GM19193 (cell line): ENCODE data around the gene BDKRB2.

Experiments
- POLR2A ChIP-seq: IDR thresholded peaks from 4 replicates; pipeline ENCODE4 v1.6.1; 2011; ENCODE audit not compliant: insufficient read depth, insufficient read length; ENCODE audit errors: extremely low read depth

The BDKRB2 gene

GRCh38 chr14:96275177-96276112 lies 70.8 kb downstream of the BDKRB2 start:
- TF ChIP-seq POLR2A = no peak

GRCh38 chr14:96277890-96278289 lies 73.3 kb downstream of the BDKRB2 start:
- no peak for TF ChIP-seq POLR2A

- TF ChIP-seq POLR2A = no peak
These were observed 74.9 kb downstream of the BDKRB2 start for GRCh38 chr14:96279564-96279963.

GRCh38 chr14:96280104-96280503 lies 75.5 kb downstream of the BDKRB2 start:
- no peak for TF ChIP-seq POLR2A

DNA sequence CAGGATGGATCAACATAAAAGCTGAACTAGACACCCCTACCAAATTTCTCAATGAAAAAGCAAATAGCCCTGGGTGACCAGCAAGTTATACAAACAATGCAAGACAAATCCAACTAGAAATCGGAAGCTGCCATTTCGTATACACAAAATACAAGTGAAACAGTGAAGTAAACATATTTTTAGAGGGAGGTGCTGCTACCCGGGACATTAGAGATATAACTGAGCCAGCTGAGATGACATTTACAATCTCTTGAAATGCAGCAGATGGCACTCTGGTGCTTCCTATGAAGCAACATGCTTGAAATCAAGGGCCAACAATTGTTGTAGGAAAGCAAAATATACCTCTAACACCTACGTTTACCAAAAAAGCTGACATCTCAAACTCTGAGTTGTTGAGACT lies 76.8 kb downstream of the BDKRB2 start:
- no peak for TF ChIP-seq POLR2A

- no peak for TF ChIP-seq POLR2A
These were observed 79.4 kb downstream of the BDKRB2 start for GRCh38 chr14:96284008-96284407.

DNA sequence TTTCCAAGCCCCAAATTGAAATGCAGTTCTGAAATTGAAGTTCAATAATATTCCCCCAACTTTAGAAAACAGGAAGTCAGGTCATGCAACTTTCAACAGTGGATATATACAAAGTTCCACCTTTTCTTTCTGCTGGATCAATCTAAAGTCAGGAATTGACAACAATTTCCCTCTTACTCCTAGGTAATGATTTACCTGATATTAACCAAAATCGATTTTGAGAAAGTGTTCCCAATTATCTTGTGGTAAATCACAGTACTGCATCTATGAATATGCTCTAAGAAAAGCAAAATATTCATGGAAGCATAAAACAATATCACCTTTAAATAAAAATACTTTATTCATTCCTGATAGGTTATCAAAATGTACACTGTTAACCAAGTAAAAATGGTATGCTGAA lies 79.8 kb downstream of the BDKRB2 start:
- TF ChIP-seq POLR2A = no peak

- no peak for TF ChIP-seq POLR2A
These were observed 81.0 kb downstream of the BDKRB2 start for GRCh38 chr14:96285667-96286066.

GRCh38 chr14:96286251-96286650 lies 81.6 kb downstream of the BDKRB2 start:
- TF ChIP-seq POLR2A = no peak

- TF ChIP-seq POLR2A = no peak
These were observed 83.2 kb downstream of the BDKRB2 start for GRCh38 chr14:96287856-96288255.
